ENCODE data around the gene MPG.

The MPG gene

DNA sequence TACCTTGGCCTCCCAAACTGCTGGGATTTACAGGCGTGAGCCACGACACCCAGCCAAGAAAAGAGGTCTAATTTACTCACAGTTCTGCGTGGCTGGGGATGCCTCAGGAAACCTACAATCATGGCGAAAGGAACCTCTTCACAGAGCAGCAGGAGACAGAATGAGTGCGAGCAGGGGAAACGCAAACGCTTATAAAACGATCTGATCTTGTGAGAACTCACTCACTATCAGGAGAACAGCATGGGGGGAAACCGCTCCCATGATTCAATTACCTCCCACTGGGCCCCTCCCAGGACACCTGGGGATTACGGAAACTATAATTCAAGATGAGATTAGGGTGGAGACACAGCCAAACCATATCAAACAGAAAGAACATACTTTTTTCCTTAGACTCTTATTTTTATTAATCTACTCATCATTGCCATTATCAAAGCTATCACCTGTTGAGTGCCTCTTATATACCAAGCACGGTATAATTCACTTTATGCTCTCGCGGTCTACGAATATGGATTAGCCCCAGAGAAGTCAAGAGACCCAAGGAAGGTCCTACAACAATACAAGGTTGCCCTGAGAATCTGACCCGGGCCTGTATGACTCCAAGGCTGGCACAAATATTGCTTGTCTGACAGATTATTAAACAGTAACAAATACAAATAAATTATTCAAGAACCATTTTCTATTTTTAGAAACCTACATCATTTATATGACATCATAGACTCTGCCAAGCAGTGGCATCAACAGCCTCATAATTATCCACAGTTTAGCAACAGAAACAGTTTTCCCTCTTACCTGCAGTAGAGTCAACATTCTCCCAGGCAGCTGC, 27.0 kb upstream of the MPG start:
- no peak for DNase-seq (ENCODE audit: low spot score)
- no peak for FAIRE-seq

DNA sequence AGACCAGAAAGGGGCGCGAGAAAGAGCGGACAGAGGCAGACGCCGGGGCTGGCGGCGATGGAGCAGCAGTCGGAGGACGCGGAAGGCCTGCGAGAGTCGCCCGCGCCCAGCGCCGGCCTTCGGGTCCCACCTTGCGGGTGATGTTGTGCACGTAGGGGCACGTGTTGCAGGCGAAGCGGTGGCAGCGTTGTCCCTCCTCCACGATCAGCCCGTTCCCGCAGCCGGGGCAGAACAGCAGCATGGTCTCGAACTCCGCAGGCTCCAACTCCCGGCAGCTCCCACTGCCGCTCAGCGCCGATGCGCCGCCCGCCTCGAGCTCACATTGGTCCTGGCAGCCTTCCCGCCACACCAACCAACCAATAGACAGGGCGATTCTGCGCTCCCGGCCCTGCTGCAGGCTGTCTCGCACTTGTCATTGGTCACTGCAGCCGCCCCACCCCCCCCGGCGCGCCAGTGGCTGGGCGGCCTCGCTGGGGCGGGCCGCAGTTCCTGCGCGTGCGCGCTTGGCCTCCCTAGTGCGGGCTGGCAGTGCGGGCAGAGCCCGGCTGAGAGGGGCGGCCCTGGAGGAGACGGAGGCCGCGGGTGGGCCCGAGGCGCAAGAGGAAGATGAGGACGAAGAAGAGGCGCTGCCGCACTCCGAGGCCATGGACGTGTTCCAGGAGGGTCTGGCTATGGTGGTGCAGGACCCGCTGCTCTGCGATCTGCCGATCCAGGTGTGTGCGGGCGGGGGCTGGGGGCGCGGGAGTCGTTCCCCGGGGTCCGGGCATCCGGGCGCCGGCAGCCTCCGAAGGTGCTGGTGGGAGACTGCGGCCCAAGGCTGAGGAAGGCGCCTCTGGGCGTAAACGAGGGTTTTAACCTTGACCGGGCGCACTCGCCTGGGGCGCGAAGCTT, 24.4 kb upstream of the MPG start, which contains the start of the genes POLR3K and SNRNP25:
POLR3K (minus strand) TSS at position 263 of the 891 bp plus-strand sequence; CDS start at position 241, 22 bp downstream.
SNRNP25 (plus strand) TSS at position 483 of the 891 bp plus-strand sequence; CDS start at position 672, 189 bp downstream.
- FAIRE-seq, result peak; percentile 87

DNA sequence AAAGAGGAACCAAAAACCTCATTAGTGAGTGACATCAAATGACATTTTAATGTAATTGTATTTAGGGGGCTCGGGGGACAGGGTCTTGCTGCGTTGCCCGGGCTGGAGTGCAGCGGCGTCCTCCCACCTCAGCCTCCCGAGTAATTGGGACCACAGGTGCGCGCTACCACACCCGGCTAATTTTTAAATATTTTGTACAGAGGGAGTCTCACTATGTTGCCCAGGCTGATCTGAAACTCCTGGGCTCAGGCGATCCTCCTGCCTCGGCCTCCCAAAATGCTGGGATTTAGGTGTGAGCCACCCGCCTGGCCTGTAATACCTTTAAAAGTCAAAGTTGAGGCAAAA, 23.8 kb upstream of the MPG start:
- DNase-seq (ENCODE audit: low spot score), result no peak
- no peak for FAIRE-seq

More for the DNA sequence above, 24.4 kb upstream of the MPG start, which contains the start of the genes POLR3K and SNRNP25:
- peak; percentile 99 for DNase-seq (ENCODE audit: low spot score)

DNA sequence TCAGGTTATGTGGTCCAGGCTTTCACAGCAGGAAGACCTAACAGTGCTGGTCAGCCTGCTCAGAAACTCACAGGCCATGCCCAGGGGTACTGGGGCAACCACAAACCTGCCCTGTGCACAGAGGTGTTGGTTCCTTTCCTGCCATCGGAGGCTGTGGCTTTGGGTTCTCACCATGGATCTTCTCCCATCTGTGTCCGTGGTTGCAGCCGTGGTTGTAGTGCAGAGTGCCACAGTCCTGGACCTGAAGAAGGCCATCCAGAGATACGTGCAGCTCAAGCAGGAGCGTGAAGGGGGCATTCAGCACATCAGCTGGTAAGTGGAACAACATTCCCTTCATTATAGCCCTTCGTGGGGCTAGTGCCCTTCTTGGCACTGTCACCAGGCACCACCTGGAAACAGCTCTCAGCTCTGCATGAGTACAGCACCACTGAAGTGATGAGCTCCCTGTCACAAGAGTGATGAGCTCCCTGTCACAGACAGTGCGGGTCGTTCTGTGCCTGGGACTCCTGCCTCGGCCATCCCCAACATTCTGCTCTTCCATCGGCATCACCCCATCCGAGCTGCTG, 22.4 kb upstream of the MPG start:
- no peak for FAIRE-seq
- DNase-seq (ENCODE audit: low spot score), result no peak

DNA sequence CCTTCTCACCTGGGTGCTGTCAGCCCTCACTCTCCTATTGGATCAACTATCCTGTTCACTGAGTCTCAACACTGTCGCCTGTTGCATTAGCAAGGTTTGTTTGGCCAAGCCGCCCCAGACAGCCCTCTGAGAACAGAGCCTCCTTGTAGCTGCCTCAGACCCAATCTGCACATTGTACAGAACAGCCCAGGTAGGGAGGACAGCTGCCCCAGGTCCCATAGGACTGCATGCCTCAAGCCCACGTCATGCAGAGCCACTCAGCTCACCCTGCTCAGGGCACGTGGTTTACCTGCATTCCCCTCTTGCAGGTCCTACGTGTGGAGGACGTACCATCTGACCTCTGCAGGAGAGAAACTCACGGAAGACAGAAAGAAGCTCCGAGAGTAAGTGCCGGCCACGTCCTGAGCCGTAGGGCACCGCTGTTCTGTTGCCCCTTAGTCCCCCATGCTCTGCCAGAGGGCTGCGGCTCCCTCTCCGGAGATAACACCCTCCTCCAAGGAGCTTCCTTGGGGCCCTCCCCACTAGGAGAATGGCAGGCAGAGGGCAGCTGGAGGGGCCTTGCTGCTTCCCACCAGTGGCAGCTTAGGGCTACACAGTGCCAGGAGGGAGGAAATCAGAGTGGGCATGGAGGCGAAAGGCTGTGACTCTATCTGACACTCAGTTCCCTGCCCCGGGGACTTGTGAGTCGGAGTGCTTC, 21.6 kb upstream of the MPG start:
- FAIRE-seq (no peak), DNase-seq (ENCODE audit: low spot score) (no peak)

DNA sequence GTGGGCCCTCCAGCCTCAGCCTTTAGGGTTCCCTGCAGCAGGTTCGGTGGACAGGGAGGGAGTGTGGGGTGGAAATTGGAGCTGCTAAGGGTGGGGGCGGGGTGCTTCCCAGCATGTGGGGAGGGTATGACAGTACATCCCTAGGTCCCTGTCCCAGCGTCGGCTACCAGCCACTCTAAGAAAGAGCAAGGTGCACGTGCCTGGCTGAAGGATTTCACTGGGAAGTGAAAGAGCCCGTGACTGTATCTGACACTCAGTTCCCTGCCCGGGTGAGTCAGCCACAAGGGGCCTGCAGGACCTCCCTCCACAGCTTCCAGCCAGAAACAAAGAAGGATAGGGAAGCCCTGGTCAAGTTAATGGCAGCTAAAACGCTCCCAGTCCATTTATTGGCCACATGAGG, 20.3 kb upstream of the MPG start:
- FAIRE-seq (no peak), DNase-seq (ENCODE audit: low spot score) (no peak)

DNA sequence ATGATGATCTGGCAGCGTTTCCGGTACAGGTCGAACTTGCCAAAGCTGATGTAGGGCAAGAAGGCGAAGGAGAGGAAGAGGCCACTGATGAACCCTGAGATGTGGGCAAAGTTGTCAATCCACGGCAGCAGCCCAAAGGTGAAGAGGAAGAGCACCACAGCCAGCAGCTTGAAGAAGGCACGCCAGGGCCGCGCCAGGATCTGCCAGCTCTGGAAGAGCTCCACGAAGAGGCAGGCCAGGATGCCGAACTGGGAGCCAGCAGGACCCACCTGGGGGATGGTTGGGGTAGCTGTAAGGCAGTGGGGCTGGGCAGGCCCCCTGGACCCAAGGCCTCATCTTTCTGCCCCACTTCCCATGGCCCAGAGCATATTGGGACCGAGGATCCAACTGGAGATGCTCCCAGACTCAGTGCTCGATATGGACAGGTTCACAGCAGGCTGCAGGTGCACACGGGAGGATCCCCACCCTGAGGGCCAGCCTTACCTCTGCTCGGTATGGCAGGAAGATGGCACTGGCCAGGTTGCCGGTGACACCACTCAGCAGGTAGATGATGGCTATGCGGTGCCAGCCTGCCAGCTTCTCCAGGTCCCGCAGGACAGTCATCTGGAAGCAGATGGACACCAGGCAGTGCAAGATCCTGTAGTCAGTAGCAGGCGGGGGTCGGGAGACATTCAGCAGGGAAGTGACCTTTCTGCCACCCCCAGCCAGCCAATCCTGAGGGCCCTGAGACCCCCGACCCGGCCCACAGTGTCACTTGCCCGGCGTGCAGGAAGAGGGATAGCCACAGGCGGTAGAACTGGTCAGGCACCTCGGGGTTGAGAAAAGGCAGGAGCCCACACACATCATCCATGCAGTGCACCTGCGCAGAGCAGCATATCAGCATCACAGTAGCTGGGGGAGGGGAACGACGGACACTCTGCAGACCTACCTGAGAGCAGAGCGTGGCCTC, 19.3 kb upstream of the MPG start:
- DNase-seq (ENCODE audit: low spot score) (no peak), FAIRE-seq (no peak)

DNA sequence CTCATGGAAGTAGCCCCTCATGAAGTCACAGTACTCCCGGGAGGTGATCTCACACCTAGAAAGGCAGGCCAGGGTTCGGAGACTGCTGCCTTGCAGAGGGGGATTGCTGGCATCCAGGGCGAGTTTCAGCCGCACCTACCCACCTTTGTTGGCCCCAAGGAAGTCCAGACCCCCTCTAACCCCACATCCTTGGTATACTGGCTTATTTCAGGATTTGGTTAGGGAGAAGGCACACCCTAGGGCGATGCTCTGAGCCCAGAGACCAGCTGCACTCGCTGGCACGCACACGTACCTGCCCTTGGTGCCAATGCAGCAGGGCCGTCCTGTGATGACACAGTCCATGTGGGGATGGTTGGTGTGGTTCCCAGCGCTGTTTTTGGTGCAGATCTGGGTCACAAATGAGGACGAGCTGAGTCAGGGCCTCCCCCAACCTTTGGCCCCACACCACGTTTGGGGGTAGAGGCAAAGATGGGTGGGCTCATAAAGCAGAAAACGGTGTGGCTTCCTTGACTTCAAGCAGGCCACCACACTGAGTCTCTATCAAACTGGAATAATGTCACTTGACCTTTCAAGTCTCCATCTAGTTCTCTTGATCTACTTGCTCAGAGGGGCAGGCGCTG, 18.5 kb upstream of the MPG start:
- no peak for FAIRE-seq
- no peak for DNase-seq (ENCODE audit: low spot score)

DNA sequence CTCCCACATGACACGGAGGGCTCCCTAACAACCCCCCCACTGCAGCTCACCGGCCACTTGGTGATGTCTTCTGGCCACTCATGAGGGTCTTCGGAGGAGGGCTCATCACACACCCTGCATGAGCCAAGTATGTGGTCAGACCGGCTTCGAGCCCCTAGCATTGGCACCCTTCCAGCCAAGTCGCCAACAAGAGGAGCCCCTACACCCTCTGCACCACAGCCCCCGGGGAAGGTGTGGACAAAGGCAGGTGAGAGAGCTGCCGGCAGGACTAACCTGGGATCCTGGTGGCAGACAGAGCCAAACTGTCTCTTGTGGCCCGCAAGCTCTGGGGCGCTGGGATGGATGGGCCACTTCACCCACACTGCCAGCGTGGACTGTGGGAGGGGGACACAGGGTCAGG, 17.9 kb upstream of the MPG start:
- FAIRE-seq (no peak), DNase-seq (ENCODE audit: low spot score) (no peak)

DNA sequence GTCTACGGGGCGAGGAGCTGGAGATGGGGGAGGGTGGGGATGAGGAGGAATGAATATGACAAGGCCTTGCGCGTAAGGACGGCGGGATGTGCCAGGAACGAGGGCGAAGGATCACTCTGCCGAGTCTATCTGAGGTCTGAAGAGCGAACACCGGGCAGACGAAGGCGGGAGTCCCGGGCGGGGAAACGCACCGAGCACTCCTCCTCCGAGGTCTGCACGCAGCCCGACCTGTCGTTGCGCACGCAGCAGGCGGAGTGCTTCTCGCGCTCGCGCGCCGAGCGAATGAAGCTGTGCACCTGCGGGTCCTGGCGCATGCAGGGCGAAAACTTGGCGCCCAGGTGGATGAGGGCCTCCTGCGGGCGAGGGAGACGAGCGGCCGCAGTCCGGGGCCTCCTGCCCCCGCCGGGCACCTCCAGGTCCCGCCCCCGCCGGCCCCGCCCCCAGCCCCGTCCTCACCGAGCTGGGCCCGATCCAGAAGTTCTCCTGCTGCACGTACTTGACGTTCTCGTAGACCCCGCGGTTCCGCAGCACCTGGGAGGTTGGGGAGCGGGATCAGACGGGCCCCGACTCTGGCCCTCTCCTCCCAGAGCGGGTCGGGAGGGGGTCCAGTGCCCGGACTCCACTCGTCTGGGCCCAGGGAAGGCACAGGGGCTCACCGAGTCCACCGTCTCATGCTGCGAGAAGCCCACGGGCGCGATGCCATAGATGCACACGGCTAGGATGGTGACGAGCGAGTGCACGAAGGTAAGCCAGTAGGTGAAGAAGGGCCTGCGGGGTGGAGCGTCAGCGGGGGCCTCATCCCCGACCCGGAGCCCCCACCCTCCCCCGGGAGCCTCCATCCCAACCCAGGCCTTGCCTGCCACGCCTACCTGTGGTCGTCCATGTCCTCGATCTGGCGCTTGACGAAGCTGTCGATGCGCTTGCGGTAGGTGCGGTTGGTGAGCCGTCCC, 16.8 kb upstream of the MPG start:
- DNase-seq (ENCODE audit: low spot score), result no peak

DNA sequence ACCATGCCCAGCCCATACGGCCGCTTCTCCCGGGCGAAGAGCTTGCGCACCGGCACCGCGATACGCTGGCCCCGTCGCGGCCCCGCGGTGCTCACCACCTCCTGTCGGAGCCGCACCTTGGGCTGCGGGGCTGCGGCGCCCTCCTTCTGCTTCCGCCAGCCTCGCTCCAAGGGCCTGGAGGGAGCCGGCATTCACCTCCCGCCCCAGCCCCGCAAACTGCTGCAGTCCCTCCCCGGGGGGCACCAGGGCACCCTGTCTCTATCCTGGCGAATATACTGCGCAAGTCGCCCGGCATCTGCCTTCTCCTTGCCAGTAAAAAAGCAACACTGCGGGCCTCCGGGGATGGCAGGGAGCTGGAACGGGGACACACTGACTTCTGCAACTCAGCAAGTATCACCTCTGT, 16.1 kb upstream of the MPG start:
- DNase-seq (ENCODE audit: low spot score) (no peak), FAIRE-seq (no peak)

More for the DNA sequence above, 16.8 kb upstream of the MPG start:
- FAIRE-seq, result no peak

DNA sequence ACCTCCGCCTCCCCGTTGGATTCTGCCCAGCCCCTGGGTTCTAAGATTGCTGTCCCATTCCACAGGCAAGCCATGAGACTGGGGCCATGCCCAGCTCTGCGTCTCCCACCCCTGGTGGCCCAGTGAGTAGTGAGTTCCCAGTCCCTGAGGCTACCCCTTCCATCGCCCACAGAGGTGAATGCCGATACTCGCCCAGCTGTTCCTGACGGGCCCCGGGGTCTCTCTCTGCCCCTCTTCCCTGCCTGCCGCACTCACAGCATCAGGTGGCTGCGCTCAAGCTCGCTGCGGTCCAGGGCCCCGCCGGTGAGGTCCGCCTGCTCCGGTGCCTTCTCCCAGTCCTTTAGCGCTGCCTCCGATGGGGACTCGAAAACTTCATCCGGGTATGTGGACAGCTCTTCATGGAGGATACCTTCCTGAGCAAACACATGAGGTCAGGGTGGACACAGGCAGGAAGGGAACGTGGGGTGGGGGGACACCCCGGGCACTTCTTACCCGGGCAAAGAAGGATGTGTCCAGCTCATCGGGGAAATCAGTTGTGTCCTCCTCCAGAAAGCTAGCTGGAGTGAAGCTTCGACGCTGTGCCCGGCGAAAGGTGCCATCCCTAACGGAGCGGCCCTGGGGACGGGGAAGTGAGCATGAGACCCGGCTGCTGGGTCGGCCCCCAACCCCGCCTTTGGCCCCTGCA, 15.6 kb upstream of the MPG start:
- no peak for FAIRE-seq
- no peak for DNase-seq (ENCODE audit: low spot score)

DNA sequence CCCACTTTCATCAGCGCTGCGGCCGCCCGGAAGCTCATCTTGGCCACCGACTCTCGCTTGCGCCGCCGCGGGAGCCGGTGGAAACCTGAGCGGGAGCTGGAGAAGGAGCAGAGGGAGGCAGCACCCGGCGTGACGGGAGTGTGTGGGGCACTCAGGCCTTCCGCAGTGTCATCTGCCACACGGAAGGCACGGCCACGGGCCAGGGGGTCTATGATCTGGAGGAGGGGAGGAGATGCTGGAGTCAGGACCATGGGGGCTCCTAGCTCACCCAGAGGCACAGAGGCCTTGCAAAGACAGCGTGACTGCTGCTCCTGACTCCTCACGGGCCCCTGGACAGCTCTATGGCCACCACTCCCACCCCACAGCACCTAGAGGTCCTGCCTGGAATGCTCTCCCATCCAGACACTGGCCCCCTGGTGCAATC, 15.0 kb upstream of the MPG start:
- DNase-seq (ENCODE audit: low spot score), result no peak
- FAIRE-seq, result no peak

DNA sequence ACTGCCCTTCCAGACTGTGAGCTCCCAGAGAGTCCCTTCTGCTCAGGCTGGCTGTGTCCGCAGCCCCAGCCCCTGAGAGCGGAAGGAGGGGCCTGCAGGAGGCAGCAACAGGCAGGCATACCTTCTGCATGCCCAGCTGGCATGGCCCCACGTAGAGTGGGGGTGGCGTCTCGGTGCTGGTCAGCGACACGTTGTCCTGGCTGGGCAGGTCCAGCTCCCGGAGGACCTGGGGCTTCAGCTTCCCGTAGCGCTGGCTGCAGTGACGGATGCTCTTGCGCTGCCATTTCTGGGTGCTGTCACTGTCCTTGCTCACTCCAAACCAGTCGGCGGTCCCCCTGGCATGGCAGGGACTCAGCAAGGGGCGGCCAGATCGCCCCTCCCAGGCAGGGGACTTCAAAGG, 14.6 kb upstream of the MPG start:
- DNase-seq (ENCODE audit: low spot score), result no peak
- no peak for FAIRE-seq

DNA sequence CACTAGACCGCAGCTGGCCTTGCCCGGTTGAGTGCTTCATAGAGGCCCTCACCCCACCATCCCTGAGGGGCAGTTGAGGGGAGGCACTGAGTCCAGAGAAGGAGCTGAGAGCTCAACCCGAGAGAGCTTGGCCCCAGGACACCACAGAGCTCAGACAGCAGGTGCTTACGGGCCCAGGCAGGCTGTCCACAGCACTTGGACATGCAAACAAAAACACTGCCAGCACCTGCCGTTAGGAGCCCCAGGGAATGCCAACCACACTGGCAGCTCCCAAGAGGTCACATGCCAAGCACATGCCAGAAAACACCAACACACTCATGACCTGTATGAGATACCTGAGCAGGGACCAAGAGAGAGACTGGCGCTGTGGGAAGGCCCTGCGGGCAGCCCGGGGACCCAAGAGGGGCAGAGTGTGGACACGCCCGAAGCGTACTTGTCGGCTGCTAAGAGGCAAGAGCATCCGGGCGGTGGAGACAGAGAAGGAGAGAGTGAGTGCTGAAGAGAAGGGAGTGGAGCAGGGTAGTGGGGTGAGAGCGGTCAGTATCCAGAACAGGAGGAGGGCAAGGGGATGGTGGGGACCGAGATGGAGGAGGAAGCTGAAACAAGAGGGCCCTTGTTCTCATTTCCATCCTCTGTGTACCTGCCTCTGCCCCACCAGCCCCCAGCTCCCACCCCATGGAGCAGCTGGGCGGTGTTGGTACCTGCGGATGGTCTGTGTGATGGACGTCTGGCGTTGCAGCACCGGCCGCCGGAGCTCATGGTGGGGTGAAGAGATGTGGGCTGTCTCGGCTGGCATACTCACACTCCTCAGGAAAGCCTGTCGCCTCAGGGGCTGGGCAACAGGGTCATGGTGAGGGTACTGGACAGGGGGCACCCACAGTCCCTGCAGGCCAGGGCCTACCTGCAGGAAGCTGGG, 13.8 kb upstream of the MPG start:
- no peak for DNase-seq (ENCODE audit: low spot score)
- FAIRE-seq, result no peak

DNA sequence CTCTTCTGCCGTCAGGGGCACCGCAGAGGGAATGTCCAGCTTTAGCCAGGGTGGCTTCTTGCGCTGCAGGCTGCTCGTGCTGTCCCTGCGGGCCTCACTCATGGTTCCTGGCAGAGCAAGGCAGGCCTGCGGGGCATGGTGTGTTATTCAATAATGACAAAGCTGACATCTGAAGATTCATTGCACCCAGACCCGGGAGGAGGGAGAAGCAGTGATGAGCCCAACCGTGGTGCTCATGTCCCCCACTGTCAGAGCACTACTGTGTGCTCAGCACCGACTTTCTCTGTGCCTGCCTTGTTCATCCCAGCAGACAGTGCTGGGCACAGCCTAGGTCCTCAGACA, 13.1 kb upstream of the MPG start:
- FAIRE-seq, result no peak
- no peak for DNase-seq (ENCODE audit: low spot score)

DNA sequence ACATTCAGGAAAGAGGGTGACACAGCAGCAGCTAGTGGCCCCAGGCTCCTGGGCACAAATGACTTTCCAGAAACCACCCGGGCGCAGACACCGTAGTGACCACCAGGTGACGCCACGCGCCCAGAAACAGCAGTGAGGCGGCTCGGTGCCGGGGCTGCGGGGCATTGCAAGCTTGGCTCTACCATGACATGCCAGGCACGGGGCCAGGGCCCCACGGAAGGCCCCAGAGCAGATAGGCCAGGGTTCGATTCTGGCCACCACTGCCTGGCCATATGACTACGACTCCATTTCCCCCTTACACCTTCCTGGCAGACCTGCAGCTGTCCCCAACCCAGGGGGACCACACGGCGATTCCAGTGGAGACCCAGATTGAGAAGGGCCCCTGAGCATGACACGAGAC, 12.3 kb upstream of the MPG start:
- FAIRE-seq, result no peak
- peak; percentile 70 for DNase-seq (ENCODE audit: low spot score)
